Left ventricle myocardium superior (tissue), 1 donor: Measurements from ENCODE around the gene PYGB. TPM values are rescaled to one million over a fixed set of nuclear protein-coding genes. Genes with fewer than 3 reads are reported as not detected.

Experiments used
- ATAC-seq: fragments of 200-7000 bp; cut with Tn5 transposase; one replicate; pipeline ENCODE4 v1.9.1; 2020; ENCODE audit warnings: mild to moderate bottlenecking, moderate library complexity
- DNase-seq: peaks from one replicate; pipeline ENCODE4 v3.0.0-alpha.2; 2020
- intact Hi-C: fragments of 100-400 bp; cut with micrococcal nuclease; formaldehyde crosslinking; loops from one replicate; pipeline ENCODE4 v1.11.0; 2022
- total RNA-seq: library from RNA; stranded (reverse); fragmentation: NEBNext Ultra II Directional; extraction: Animal tissue kit (Norgen Biotek cat#: 25700); gene quantifications from one replicate; pipeline ENCODE4 v1.2.1, GENCODE V29; 2021
- donor health status: DM: no; HTN: yes; CAD: no; lungs with severe emphysema.

PYGB gene
- total RNA-seq, 1 donor from 2014 or later: 205 TPM

- intact Hi-C loops: no loop called here
- ATAC-seq (peak; percentile 78), DNase-seq (no peak)
These were observed 88.9 kb downstream of the PYGB start for GRCh38 chr20:25336561-25337422.

GRCh38 chr20:25338112-25339023 is 90.5 kb downstream of the PYGB start:
- ATAC-seq (no peak), DNase-seq (no peak)
- intact Hi-C loops: no loop called here

DNA sequence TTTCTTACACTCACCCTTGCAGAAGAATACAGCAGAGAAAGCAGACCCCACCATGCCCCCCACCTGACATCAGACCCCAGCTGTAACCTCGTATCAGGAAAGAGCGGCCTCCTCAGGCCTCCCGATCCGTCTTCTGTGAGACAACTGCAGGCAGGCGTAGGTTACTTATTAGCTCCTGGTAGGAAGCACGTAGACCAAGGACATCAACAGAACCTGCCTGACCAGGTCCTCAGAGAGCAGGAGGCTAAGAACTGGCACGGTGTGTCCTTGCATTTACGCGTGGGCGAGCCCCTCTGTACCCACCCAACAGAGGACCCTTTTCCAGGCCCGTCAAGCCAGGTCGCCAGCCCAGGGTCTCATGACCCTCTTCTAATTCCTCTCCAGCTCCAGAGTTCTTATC is 91.7 kb downstream of the PYGB start:
- no peak for DNase-seq
- intact Hi-C loops: no loop called here
- ATAC-seq: no peak

GRCh38 chr20:25340380-25340779 is 92.5 kb downstream of the PYGB start:
- intact Hi-C loops: no loop called here
- no peak for ATAC-seq
- no peak for DNase-seq

- no peak for DNase-seq
- intact Hi-C loops: no loop called here
- no peak for ATAC-seq
These were observed 94.1 kb downstream of the PYGB start for GRCh38 chr20:25341716-25342680.

DNA sequence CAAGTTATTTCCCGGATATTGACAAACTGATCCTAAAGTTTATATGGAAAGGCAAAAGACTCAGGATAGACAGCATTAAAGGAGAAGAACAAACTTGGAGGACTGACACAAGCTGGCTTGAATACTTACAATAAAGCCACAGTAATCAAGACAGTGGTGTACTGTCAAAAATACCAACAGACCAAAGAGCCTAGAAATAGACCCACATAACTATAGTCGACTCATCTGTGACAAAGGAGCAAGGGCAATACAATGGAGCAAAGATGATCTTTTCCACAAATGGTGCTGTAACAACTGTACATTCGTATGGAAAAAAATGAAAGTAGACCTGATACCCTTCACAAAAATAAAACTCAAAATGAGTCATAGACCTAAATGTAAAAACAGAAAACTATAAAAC is 96.7 kb downstream of the PYGB start:
- no peak for DNase-seq
- no peak for ATAC-seq
- intact Hi-C loops: no loop called here

- DNase-seq (no peak), ATAC-seq (no peak)
- intact Hi-C loops: no loop called here
These were observed 97.8 kb downstream of the PYGB start for GRCh38 chr20:25345721-25346120.

DNA sequence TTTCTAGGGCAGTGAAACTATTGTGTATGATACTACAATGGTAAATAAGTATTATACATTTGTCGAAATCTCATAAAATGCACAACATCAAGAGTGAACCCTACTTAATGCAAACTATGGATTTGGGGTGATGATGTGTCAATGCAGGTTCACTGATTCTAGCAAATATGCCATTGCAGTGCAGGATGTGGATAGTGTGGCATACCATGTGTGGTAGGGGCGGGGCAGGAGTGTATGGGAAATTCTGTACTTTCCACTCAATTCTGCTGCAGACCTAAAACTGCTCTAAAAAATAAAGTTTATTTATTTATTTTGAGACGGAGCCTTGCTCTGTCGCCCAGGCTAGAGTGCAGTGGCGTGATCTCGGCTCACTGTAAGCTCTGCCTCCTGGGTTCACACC is 98.5 kb downstream of the PYGB start:
- intact Hi-C loops: no loop called here
- ATAC-seq (no peak), DNase-seq (no peak)

Other genes starting within 250 kb of the PYGB start
- 164 TPM for gene ACSS1, start 189.9 kb upstream of the PYGB start, total RNA-seq
- not detected for gene VSX1, start 165.9 kb upstream of the PYGB start, total RNA-seq
- gene ENTPD6, start 52.4 kb upstream of the PYGB start, total RNA-seq: 130 TPM
- gene ABHD12, start 142.8 kb downstream of the PYGB start, total RNA-seq: 21.3 TPM
- gene GINS1, start 159.6 kb downstream of the PYGB start, total RNA-seq: 0.94 TPM